GM21576 (cell line): Measurements from ENCODE around the gene RNF175.
"Not testable (repeated sequence)": the region's sequence is repeated elsewhere in the genome, so short reads cannot be mapped to it uniquely, and the experiment has no call there.

Source experiments
- ATAC-seq: cut with Tn5 transposase; IDR thresholded peaks from one replicate; pipeline ENCODE4 v1.9.1; 2021; ENCODE audit warnings: mild to moderate bottlenecking, moderate library complexity; ENCODE audit not compliant: unreplicated experiment

The RNF175 gene

DNA sequence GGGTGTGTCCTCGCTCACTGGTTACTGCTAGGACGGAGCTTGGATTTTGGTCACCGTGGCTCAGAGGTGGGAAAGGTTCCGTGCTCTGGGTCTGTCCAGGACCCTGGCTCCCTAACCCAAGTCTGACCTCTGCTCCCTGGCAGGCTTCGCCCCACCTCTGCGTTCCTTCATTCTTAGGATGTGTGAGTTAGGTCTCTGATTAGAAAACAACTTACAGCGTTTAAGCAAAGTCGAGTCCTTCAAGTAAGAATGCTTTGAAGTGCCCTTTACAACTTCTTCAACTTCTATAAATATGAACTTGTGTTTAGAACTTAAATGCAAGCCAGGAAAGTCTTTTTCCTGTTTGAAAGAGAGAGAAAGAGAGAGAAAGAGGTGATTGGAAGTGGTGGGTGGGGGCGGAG is 74.9 kb downstream of the RNF175 start:
- peak; percentile 16 for ATAC-seq

DNA sequence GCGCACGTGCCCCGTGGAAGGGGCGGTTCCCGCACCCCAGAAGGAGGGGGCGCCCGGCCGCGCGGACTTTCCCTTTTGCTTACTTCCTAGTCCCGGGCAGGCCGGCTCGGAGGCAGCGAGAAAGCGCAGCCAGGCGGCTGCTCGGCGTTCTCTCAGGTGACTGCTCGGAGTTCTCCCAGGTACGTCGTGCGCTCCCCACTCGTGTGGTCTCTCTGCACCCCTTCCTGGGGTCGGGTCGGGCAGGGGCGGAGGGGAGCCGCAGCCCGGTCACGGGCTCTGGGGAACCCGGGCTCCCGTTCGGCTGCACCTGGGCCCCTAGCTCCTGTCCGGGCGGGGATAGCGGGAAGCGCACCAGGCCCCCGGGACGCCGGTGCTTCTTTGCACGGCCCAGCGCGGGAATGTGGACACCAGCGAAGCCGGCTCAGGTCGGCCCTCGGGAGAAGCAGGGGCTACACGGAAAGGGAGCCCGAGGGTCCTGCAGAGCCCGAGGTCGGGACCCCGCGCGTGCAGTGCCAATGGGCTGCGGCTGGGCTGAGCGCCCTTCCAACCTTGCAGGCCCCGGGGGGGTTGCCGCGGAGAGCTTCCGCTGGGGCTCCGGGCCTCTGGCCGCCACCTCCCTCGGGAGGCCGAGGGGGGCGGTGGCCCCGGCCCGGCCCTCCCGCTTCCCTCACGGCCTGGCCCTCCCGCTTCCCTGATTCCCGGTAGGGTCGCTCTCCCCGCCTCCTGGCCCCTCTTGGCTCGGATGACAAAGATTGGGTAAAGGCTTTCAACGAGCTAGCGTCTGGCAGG is 75.4 kb downstream of the RNF175 start, which contains the start of gene TLR2:
TSS of gene TLR2 (plus strand) at position 99 of the 789 bp plus-strand sequence. CDS start 18,628 bp downstream, outside the sequence.
- ATAC-seq = peak; percentile 93

DNA sequence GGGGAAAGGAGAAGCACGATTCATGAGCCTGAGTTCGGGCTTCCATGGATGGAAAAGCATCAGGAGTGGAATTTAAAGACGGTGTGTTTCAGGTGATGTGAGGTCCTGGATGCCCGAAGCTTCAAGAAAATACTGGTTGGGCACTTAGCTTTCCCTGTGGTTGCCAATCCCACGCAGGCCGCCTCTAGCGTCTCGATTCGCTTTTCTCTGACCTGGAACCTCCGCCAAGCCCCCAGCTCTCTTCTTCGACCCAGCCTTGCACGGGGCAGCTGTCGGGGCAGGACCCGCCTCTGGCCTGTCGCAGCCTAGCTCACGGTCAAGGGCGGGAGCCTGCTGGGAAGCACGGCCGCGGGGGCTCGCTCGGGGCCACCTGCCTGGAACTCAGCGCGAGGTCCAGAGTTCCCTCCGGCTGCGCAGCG is 76.1 kb downstream of the RNF175 start:
- no peak for ATAC-seq

DNA sequence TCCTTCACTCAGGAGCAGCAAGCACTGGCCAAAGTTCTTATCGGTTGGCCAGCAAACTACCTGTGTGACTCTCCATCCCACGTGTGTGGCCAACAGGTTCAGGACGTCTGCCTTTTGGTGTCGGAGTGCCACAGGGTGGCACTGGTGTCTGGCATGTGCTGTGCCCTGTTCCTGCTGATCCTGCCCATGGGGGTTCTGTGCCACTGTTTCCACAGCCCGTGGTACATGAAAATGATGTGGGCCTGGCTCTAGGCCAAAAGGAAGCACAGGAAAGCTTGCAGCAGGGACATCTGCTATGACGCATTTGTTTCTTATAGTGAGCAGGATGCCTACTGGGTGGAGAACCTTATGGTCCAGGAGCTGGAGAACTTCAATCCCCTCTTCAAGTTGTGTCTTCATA is 80.3 kb downstream of the RNF175 start:
- ATAC-seq = no peak

DNA sequence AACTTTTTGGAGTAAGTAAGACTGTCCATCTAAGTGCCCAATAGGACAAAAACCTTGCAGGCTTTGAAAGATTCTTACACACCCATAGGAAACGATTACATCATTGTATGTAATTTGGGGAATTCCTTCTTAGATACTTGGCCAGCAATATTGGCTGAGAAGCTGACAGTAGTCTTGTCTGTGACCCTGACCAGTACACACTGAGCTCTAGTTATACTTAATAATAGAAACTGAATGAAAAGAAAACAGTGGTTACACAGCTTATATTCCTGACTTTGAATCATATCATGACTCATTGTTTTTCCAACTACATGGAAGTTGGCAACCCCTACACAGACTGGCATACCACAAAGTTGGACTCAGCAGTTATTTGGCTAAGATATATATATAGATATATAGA is 82.8 kb downstream of the RNF175 start:
- ATAC-seq = no peak

DNA sequence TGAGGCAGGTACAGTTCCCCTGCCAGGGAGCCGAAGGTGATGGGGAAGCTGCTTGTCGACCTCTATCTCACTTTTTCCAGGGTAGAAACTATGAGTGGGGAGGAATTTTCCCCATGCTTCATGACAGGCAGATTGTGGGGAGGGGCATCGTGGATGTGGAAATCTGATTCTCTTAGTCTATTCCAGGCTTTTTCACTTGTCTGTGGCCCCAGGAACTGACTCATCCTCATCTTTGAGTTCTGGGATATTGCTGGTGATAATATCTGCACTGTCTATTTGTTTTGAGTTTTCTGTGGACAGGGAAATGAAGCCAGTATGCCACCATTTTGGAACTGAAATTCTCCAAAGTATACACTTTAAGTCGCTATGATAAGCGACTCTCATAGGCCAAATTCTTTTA is 83.3 kb downstream of the RNF175 start:
- no peak for ATAC-seq

DNA sequence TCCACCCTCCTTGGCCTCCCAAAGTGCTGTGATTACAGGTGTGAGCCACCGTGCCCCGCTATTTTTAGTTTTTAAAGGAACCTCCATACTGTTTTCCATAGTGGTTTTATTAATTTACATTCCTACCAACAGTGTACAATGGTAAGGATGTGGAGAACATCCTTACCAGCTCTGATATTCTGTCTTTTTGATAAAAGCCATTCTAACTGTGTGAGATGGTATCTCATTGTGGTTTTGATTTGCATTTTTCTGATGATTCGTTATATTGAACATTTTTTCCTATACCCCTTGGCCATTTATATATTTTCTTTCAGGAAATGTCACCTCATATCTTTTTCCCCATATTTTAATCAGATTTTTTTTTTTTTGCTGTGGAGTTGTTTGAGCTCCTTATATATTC is 90.0 kb downstream of the RNF175 start:
- ATAC-seq = no peak

DNA sequence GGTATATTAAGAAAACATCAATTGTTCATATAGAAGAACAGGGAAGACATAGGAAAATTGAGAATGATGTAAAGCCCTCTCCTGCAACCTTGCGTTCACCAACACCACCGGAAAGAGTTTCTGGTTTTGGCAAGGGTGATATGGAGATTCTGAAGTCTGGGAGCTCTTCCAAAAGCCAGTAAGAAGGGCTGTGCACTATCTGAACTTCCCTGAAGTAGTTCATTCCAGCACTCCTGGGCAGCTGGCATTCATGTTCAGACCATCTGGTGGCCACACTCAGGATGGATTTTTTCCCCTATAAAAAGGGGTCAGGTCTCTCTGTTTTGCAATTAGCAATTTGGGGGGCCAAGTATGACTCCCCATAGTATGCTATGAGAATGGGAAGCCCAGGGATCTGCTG is 91.2 kb downstream of the RNF175 start:
- no peak for ATAC-seq

DNA sequence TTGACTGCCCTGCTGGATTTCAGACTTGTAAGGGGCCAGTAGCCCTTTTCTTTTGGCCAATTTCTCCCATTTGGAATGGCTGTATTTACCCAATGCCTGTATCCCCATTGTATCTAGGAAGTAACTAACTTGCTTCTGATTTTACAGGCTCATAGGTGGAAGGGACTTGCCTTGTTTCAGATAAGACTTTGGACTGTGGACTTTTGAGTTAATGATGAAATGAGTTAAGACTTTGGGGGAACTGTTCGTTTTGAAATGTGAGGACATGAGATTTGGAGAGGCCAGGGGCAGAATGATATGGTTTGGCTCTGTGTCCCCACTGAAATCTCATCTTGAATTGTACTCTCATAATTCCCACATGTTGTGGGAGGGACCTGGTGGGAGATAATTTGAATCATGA is 93.3 kb downstream of the RNF175 start:
- not testable (repeated sequence) for ATAC-seq

DNA sequence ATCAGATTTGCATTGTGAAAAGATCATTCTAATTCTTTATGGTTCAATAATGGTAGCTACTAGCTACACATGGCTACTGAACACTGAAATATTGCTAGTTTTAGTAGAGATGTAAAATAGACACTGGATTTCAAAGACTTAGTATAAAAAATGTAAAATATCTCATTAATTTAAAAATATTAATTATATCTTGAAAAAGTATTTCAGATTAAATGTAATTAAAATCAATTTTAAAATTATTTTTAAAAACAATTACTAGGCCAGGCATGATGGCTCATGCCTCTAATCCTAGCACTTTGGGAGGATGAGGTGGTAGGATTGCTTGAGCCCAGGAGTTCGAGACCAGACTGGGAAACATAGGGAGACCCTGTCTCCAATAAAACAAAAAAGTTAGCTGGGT is 96.2 kb downstream of the RNF175 start:
- no peak for ATAC-seq

DNA sequence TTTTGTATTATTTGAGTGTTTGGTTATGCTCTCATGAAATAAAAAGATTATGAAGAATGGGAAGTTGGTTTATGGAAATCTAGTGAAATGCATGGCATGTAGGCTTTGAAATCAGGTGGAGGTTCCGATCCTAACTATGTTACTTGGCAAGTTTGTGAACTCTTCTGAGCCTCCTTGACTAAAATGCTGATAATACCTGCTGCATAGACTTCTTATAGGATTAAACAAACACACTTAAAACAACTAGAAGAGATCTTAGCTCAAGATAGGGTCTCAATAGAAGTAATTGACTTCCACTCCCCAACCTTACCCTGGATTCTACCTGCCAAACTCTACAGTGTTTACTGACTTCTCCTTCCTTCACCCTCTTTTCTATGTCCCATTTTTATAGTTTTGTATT is 97.9 kb downstream of the RNF175 start:
- ATAC-seq = no peak

DNA sequence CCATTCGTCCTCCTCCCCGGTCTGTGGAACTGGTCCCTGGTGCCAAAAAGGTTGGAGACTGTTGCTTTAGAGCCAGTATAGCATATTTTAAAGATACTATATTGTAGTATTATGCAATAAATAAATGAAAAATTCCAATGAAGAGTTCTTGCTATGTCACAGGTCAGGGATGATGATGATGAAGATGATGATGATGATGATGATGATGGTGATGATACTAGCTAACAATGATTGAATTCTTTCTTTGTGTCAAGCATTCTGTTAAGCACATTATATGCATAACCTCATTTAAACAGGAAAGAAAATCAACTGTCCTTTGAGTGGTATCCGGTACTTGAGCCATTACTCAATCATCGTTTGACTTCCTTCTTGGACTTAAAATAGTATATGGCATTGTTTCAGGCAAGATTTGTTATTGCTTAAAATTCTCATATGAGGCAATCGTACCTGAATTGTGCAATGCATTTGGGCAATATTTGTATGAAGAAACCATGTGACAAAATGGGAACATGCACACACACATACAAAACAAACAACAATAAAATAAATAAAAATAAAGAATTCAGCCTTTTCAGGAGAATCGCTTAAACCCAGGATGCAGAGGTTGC is 98.5 kb downstream of the RNF175 start:
- ATAC-seq = no peak
